HG03521 (cell line): Measurements from ENCODE around the gene TRAPPC6A.
A peak's percentile ranks its signal among the peaks of the same experiment; 100 is the strongest.

Experiments used
- ATAC-seq: cut with Tn5 transposase; IDR thresholded peaks from one replicate; pipeline ENCODE4 v1.9.1; 2021; ENCODE audit warnings: mild to moderate bottlenecking, moderate library complexity; ENCODE audit not compliant: unreplicated experiment

The TRAPPC6A gene

DNA sequence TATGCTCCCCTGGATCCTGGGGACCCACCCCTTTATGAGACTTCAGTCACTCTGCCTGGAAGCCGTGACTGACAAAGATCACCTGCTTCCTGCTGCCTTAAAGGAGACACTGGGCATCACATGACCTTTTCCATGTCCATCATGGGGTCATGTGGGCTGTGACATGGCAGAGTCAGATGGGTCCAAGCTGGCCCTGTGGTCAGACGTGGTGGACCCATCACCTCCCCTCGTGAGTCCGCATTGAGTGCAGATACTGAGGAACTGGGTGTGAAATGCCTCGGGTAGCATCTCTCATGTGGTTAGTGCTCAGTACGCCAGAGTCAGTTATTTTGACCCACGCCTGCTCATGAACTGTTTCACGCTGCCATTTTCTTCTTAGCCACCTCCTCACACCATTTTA is 44.4 kb downstream of the TRAPPC6A start:
- no peak for ATAC-seq

GRCh38 chr19:45130888-45131615 is 47.0 kb downstream of the TRAPPC6A start:
- ATAC-seq: no peak

GRCh38 chr19:45130236-45130635 is 47.8 kb downstream of the TRAPPC6A start:
- no peak for ATAC-seq

- no peak for ATAC-seq
These were observed 49.2 kb downstream of the TRAPPC6A start for GRCh38 chr19:45128806-45129205.

DNA sequence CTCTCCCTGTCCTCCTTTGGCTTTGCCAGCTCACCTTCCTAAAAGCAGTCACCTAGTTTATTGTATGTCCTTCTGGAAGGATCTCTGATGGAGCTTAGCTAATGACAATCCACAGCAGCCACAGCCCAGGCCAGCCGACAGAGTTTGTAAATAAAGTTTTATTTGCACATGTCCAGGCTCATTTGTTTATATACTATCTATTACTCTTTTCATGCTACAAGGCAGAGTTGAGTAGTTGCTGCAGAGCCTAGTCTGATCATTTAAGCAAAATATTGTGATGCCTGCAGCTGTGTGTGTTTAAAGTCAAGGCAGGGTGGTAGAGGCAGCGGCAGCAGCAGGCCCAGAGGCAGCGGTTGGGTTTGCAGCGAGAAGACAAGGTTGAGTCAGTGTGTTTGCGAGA is 49.9 kb downstream of the TRAPPC6A start:
- no peak for ATAC-seq

GRCh38 chr19:45126654-45127053 is 51.4 kb downstream of the TRAPPC6A start:
- ATAC-seq: no peak

DNA sequence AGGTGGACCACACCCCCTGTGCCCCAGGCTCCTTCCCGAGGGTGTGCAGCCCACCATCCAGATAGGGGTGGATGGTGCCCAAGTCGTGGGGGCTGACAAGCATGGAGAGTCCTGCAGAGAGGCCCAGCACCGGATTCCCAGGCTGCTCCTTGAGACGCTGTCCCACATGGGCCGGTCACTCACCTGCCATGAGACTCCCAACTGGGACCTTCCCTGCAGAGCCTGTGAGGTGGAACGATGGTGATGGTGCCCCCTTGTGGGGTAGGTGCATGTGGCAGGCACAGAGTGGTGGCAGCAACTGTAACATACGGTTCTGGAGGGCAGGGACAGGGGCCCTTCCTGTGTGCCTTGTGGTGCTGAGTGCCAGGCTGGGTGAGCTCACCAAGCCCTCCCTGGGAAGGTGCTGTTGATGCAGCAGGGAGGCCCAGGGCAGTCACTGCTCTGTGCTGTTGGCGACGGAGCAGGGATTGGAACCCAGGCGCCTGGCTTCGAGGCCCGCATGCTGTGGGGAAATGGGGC is 52.0 kb downstream of the TRAPPC6A start:
- no peak for ATAC-seq

DNA sequence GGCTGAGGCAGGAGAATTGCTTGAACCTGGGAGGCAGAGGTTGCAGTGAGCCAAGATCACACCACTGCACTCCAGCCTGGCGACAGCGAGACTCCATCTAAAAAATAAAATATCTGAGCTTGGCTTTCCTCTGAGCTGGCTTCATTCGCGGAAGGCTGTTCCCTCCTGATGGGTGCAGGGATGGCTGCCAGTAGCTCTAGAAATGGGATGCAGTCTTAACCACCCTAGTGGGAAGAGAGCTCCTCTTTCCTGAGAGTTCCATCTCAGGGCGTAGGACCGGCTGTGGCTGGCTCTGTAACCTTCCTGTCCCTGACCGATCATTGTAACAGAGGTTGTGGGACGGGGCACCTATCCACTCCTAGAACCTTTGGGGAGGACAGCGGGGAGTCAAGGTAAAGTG is 52.7 kb downstream of the TRAPPC6A start:
- ATAC-seq: no peak

DNA sequence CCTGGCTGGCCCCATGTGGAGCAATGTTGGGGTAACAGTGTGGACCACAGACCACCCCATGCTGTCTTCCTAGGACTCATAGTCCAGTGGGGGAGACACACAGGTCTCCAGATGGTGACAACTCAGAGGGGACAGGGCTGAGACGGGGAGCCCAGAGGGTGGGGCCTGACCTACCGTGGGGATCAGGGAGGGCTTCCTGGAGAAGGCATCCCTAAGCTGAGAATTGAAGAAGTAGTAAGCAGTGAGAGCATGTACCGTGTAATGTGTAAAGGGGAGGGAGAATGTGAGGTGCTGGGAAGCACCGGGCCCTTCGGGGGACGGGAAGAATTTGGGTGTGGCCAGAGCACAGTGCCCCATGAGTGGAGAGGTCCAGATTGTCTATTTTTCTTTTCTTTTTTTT is 54.0 kb downstream of the TRAPPC6A start:
- no peak for ATAC-seq

GRCh38 chr19:45123440-45123850 is 54.6 kb downstream of the TRAPPC6A start:
- ATAC-seq: no peak

DNA sequence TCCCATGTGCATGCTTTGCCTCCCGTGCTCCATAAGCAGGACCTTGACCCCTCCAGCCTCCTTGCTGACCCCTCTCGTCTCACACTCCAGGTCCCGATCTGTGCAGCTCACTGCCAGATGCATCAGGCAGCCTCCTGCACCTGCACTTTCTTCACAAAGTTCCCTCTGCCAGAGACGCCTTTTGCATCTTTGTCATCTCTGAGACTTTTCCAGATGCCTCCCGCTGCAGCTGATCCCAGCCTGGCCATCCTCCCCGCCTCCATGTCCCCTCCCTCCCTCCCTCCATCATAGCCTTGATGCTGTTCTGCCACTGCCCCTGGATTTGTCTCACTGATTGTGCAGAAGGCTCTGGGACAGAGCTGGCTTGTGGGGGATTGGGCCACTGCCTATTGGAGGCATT is 55.2 kb downstream of the TRAPPC6A start:
- no peak for ATAC-seq

GRCh38 chr19:45121827-45122345 is 56.2 kb downstream of the TRAPPC6A start:
- ATAC-seq: no peak

DNA sequence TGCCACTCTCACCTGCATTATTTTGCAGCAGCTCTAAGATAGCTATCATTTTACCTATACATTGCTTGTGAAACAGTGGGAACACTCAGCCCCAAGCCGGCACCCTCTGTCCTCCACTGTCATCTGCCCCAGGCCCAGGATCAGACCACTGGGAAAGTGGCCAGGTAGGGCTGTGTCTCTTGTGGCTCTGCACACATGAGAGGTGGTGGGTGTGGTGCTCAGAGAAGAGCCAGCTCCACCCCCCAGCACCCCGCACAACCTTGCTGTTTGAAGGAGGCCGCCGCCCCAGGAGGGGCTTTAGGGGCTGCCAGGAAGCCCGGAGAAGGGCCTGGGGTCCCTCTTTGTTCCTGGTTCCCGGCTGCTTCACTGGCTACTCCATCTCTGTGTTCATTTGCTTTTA is 58.5 kb downstream of the TRAPPC6A start:
- ATAC-seq: no peak

DNA sequence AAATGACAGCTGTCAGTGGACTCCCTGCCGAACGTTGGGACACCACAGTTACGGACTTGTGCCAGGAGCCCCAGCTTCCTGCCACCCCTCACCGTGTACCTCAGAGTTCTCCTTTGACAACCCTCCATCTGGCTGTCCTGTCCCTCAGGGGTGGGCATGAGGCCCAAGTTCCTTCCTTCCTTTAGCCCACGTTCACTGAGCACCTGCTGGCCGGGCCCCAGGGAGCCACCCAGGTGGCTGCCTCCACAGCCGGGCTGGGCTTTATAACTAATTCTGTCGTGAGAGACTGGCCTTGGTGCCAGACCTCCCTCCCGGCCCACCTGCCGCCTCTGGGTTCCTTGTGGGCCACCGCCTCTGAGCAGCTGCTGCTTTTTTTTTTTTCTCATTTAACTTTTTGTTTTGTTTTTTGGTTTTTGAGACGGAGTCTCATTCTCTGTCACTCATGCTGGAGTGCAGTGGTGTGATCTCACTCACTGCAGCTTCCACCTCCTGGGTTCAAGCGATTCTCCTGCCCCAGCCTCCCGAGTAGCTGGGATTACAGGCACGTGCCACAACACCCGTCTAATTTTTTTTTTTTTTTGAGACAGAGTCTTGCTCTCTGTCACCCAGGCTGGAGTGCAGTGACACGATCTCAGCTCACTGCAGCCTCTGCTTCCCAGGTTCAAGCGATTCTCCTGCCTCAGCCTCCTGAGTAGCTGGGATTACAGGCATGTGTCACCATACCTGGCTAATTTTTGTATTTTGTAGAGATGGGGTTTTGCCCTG is 59.3 kb downstream of the TRAPPC6A start:
- ATAC-seq: peak; percentile 36

GRCh38 chr19:45118106-45118505 is 59.9 kb downstream of the TRAPPC6A start:
- no peak for ATAC-seq

- ATAC-seq: no peak
These were observed 60.4 kb downstream of the TRAPPC6A start for GRCh38 chr19:45117671-45118070.

- no peak for ATAC-seq
These were observed 60.9 kb downstream of the TRAPPC6A start for GRCh38 chr19:45117167-45117594.

DNA sequence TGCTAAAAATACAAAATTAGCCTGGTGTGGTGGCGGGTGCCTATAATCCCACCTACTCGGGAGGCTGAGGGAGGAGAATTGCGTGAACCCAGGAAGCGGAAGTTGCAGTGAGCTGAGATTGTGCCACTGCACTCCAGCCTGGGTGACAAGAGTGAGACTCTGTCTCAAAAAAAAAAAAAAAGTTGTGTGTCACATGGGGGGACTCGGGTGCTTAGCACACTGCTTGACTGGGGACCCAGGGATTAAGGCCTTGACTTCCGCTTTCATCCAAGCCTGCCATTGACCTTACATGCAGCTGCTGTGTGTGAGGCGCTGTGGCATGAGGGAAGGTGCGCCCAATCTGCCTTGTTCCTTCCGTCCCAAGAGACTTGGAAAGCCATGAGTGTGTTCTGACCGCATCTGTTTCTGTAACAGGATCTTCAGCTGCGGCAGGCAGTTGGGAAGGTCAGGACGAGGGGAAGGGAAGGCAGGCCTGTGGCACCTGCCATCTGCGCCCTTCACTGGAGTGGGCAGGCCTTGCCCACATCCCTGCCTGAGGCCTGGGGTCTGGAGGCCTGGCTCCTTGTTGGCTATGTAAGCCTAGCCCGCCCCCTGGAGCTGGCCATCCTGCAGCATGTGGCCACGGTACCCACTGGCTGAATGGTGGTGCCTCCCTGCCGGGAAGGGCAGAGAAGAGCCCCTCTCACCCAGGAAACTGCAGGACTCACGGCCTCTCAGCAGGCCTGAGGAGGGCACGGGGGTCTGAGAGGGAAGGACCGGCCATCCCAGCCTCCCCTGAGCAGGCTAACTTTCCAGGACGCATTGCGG is 62.0 kb downstream of the TRAPPC6A start:
- no peak for ATAC-seq

DNA sequence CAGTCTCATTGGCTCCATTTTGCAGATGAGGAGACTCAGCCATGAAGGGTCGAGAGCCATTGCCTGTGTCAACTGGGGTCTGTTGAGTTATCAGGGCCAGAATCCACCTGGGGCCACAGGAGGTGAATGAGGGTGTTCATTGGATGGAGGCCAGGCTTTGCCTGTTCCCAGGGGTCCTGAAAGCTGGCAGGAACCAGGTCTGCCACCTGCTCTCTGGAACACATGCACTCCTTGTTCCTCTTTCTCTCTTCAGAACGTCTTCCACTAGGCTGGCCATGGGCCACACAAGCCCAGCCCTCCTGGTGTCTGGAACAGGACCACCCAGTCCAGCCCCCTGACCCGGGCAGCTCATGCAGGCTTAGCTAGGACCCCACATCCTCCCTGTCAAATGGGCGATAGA is 63.9 kb downstream of the TRAPPC6A start:
- ATAC-seq: no peak

DNA sequence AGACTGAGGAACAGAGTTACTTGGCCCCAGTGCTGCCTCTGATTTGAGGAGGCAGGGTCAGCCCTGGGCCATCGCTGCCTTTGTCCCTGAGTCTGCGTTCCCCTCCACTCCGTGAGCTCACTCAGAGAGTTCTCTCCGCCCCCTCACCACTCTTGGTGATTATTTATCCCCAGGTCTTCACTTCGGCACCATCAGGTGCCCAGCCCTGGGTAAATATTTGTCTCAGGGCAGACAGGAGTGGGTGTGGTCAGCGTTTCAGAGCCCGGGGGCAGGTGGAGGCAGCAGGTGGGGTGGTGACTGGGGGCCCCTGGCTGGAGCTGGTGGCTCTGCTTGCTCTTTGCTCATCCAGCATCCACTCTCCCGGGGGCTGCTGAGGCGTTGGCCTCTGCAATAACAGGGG is 64.4 kb downstream of the TRAPPC6A start:
- ATAC-seq: no peak
